NCI-H82 treated with DMSO at 0.1 percent for 48 hours (cell line): ENCODE measurements around the gene MISP.
"Not testable (repeated sequence)": the region's sequence is repeated elsewhere in the genome, so short reads cannot be mapped to it uniquely, and the experiment has no call there.

Source experiments
- DNase-seq: peaks from one replicate; lab custom pipeline; 2025; ENCODE audit not compliant: unreplicated experiment; lab: John Stamatoyannopoulos, UW

MISP gene

DNA sequence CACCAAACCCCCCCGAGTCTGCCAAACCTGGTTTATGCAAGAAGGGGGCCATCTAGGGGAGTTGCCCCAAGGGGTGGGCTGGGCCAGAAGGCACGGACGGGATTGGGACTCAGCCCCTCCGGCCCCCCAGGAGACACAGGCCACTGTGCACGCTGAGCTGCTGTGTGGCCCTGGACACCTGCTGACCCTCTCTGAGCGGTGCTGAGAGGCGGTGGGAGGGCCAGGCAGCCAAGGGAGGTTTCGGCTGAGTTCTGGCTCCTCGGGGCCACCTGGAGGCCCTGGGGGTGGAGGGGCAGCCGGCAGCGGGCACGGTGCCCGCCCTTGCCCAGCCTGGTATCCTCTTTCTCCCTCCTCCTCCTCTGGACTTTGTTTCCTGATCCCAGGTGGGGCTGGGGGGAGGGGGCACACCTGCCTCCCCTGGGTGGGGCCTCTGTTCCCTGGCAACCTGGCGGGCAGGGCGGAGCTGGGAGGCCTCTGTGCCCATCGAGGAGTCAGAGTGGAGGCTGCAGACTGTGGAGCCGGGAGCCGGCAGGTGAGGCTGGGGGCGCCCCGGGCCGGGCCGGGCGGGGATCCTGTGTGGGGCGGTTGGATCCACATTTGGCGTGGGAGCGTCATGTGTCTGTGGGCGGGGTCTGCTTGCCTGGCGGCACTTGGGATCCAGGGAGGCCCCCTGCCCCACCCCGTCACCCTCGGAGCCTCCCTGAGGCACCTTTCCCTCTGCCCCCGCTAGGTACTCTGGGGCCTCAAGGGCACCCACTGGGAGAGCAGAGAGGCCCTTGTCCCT, at the start of gene MISP:
Gene MISP, plus strand, starts transcription at position 473 of the 784 bp plus-strand sequence. CDS start 5,835 bp downstream, outside the sequence.
- no peak for DNase-seq

DNA sequence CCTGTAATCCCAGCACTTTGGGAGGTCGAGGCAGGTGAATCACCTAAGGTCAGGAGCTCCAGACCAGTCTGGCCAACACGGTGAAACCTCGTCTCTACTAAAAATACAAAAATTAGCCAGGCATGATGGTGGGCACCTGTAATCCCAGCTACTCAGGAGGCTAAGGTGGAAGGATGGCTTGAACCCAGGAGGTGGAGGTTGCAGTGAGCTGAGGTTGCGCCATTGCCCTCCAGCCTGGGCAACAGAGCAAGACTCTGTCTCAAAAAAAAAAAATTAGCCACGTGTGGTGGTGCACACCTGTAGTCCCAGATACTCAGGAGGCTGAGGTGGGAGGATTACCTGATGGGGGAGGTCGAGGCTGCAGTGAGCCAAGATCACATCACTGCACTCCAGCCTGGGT, 48.1 kb upstream of the MISP start:
- not testable (repeated sequence) for DNase-seq

GRCh38 chr19:703329-703650, 47.6 kb upstream of the MISP start:
- DNase-seq = no peak

- no peak for DNase-seq
These were observed 47.1 kb upstream of the MISP start for GRCh38 chr19:703651-704446.

DNA sequence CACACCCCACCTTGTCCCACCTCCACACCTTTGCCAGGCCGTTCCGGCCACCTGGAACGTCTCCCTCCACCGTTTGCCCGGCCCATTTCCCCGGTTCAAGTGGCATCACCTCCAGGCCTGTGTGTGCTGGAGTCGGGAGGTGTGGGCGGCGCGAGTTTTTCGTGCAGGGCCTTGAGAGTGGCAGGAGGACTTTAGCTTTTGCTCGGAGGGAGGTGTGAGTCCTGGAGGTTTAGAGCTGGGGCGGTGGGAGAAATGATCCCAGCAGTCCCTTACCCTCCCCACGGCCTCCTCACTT, 46.5 kb upstream of the MISP start:
- no peak for DNase-seq

DNA sequence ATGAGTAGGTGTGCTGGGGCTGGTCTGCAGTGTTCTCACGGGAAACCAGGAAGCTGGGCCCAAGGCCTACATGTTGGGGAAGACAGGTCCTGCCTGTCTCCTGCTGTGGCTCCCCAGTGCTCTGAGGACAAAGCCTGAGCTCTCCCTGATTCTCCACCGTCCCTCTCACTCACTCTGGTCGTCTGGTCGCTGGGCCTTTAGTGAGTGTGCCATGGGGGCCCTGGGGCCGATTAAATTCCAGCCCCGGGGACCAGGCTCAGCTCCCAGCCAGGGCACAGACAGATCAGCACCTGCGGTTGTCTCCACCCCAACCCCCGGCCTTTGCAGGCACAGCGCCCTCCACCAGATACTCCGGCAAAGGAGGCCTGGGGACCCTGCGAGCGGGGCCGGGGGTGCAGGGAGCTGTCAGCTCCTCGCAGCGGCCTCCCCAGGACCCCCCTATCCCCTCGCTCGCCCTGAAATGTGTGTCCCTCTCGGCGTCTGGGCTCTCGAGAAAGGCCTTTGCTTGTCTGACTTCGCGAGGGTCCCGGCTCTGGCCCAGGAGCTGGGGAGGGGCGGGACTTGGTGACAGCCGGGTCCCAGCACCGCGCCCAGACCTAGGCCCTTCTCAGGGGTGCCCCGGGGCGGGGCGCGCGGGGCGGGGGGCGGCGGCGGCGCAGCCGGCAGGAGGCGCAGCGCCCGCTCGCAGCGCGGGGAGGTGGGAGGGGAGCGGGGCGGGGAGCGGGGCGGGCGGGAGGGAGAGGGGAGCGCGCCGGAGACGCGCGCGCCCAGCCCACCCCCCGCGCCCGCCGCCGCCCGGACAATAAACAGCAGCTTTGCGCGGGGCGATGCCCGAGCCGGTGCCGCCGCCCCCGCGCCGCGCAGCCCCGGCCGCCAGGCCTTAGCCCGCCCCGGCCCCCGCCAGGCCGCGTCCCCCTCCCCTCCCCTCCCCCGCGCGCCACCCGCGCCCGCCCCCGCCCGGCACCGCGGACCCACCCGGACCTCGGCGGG, 42.5 kb upstream of the MISP start, which contains the start of gene PALM:
Gene PALM, plus strand, starts transcription at position 782 of the 990 bp plus-strand sequence. CDS start 212 bp downstream, outside the sequence.
- no peak for DNase-seq

DNA sequence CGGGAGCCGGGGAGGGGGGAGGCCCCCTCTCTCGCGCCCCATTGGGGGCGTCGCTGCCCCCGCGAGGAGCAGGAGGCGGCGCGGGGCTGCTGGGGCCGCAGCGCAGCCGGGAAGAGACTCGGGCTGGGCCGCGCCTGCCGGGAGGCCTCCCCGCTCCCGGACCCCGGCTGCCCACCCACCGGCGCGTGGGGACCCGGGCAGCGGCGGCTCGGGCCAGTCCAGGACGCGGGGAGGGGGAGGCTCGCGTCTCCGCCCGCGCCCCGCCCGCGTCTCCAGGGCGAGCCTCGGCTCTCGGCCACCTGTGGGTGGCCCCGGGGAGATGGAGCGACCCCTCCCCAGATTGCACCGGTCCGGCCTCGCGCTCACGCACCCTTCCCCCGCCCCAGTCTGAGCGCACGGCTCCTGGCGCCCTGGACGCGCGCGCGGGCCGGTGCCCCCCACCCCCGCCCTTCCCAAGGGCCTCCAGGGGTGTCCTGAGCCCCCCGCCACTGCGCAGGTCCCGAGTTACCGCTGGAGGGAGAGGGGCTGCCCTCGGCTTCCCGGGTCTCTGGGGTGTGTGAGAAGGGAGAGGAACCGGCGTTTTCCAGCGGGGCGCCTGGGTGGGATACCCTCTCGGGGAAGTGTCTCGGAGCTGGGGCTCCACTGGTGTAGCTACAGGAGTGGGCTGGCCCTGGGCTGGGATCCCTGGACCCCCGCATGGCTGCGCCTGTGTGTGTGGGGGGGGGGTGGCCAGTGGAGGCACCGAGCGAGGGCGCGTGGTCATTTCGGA, 41.5 kb upstream of the MISP start:
- no peak for DNase-seq

DNA sequence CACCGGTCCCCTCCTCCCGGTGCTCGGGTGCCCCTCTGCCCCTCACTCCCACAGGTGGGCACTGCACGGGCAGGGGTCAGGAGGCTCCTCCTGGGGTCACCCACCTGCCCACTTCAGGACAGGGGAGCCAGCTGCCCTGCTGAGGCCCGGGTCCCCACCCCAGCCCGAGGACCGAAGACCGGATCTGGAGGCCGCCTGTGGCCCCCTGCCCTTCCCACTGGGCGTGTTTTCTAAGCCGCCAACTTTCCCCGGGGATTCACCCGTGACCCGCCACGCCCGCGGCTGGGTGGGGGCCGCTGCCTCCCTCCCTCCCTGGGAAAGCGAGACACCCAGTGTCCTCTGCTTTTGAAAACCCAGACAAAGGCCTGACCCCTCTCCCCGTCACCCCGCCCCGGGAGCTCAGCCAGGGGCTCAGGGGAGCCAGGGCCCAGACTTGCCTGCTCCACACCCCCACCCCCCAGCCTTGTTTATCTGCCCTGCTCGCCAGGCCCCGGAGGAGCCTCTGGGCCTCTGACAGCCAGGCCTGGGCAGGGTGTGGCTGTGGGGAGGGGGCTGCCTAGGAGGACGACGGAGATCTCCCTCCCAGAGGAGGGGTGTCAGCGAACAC, 40.8 kb upstream of the MISP start:
- no peak for DNase-seq

- DNase-seq = no peak
These were observed 40.1 kb upstream of the MISP start for GRCh38 chr19:710767-711166.

GRCh38 chr19:711254-711653, 39.7 kb upstream of the MISP start:
- DNase-seq = no peak

DNA sequence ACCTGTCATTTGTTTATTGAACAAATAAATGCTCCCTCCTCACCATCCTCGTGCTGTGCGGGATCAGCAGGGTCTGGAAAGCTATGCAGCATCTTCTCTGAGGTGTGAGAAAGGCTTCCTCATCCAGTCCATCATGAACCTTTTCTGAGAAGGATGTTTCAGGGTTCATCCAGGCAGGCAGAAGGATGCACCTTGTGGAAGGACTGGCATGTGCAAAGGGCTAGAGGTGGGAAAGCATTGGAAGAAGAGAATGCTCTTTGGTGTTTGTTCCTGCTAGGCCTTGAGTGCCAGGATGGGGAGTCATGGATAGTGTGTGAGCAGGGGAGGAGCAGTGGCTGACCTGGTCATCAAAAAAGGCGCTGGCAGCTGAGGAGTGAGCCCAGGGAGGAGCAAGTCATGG, 35.6 kb upstream of the MISP start:
- no peak for DNase-seq

- no peak for DNase-seq
These were observed 32.5 kb upstream of the MISP start for GRCh38 chr19:718251-718951.

DNA sequence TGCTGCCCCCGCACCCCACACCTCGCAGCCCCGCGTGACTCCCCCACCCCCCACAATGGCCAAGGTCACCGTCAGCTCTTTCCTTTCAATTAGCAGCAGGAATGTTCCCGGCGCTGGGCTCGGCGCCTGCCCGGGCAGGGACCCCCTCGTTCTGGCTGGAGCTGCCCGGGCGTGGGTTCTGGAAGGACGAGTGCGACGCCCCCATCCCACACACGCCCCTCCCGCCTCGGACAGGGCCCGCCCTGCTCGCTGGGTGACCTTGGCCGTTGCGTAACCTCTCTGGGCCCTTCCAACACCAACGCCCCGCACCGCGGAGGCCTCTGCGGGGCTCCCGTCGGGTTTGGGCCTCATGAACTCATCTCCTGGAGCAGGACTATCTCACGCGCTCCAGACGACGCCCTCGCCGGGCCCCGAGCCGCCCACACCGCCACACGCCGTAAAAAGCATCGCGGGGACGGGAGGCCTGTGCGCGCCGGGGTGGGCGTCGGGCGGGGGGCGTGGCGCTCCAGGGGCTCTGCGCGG, 31.9 kb upstream of the MISP start:
- no peak for DNase-seq

DNA sequence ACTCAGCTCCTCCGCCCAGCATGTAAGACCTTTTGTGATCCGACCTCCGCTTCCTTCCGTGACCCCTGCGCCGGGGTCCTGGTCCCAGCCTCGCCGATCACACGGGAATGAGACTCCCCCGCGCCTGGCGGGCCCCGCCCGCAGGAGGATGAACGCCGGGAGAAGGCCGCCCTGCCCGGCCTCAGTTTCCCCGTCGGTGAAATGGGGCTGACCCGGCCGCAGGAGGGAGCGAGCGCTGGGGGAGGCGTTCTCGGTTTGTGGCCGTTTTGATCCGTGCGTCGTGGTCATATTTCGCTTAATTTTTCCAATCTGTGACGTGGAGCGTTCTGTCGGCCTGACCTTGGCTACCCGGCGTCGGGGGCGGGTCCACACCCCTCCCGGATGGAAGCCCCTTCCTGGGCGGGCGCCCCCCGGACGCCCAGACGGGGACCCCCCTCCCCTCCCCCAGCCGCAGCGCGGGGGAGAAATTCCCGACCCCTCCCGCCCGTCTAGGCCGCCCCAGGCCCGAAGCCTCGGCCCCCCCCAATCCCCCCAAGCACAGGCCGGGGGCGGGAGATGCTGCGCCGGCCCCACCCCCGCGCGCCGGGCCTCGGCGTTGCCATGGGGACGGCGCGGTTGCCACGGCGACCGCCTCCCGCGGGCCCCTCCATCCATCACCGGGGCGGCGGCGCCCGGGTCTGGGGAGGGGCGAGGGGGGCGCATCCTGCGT, 31.1 kb upstream of the MISP start:
- DNase-seq = no peak

DNA sequence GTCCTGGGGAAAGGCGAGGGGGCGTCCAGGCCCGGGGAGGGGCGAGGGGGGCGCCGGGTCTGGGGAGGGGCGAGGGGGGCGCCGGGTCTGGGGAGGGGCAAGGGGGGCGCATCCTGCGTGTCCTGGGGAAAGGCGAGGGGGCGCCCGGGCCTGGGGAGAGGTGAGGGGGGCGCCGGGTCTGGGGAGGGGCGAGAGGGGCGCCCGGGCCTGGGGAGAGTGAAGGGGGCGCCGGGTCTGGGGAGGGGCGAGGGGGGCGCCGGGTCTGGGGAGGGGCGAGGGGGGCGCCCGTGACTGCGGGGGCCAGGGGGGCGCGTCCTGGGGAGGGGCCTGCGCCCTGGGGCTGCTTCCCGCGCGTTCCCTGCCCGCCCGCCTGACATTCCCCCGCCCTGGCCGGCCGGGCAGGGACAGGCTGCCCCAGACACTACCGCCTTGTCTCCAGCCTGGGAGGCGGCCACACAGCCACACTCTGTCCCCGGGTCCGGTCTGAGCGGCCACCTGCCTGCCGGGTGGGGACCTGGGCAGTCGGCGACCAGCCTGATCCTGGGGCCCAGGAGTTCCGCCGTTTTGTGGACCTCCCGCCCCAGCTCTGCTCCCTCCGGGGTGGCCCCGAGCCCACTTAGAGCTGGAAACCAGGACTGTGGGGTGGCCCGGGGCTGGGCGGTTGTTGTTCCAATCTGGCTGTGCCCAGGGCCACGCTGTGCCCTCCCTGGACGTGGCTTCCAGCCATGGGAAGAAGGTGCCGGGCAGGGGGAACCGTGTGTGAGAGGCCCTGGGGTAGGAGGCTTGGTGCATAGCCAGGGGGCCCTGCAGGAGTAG, 30.4 kb upstream of the MISP start:
- no peak for DNase-seq

DNA sequence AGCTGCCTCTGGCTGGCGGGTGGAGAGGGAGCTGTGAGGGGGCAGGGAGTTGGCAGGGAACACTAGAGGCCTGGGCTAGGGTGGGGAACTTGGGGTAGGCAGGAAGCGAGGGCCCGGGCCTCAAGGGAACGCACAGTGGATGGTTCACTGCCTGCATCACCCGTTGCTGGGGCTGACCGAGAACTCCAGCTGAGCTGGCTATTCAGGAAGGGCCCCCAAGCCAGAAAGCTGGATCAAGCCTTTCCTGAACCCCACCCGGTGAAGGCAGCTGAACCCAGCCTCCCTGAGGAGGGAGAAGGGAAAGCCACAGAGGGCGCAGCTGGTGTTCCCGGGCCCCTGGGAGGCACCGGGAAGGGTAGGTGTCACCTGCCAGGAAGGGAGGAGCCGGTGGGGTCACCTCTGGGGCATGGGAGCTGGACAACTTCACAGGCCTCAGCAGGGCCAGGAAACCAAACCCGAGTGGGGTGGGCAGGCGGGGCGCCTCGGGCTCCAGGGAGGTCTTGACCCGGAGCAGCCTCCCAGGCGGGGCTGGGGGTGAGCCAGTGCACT, 28.3 kb upstream of the MISP start:
- no peak for DNase-seq

GRCh38 chr19:723247-723646, 27.7 kb upstream of the MISP start:
- DNase-seq = no peak

- DNase-seq = no peak
These were observed 27.2 kb upstream of the MISP start for GRCh38 chr19:723714-724113.
